CD14-positive monocyte (primary cell): ENCODE measurements around the gene NXF1. TPM values are rescaled to one million over a fixed set of nuclear protein-coding genes. Genes with fewer than 3 reads are reported as not detected.

Experiments used
- DNase-seq, 3 donors: peaks; one replicate each; pipeline ENCODE4 v3.0.0-alpha.2; 2011 to 2022
- H2AFZ ChIP-seq: 2 replicates; pipeline ENCODE4 v1.6.0; 2012; ENCODE audit warnings: mild to moderate bottlenecking, low read depth, low read length, inconsistent platforms; ENCODE audit not compliant: insufficient read depth, poor library complexity, severe bottlenecking
- H3K27ac ChIP-seq, 2 donors: 1 replicate in 1 of 2; 2 replicates in 1 of 2; pipeline ENCODE4 v1.5.1; 2012 to 2013; ENCODE audit warnings: low read length in 2 of 2, control low read depth in 1 of 2, inconsistent platforms in 1 of 2, low read depth in 1 of 2, mild to moderate bottlenecking in 1 of 2
- H3K27me3 ChIP-seq, 2 donors: one replicate each; pipeline versions ENCODE4 v1.6.0 to v1.6.1; 2011 to 2013; ENCODE audit warnings: low read length in 2 of 2; ENCODE audit not compliant: control insufficient read depth in 2 of 2, insufficient read depth in 2 of 2
- H3K36me3 ChIP-seq, 2 donors: replicated peaks in 1 of 2; 1 replicate in 1 of 2; 2 replicates in 1 of 2; pipeline versions ENCODE4 v1.5.1 to v1.6.1; 2012 to 2013; ENCODE audit warnings: low read length in 2 of 2, control low read depth in 1 of 2, inconsistent platforms in 1 of 2, mild to moderate bottlenecking in 1 of 2; ENCODE audit not compliant: insufficient read depth in 2 of 2, control insufficient read depth in 1 of 2
- H3K4me1 ChIP-seq, 2 donors: 1 replicate in 1 of 2; 2 replicates in 1 of 2; pipeline versions ENCODE4 v1.5.1 to v1.6.1; 2012 to 2013; ENCODE audit warnings: low read length in 2 of 2, control low read depth in 1 of 2, inconsistent platforms in 1 of 2, mild to moderate bottlenecking in 1 of 2, moderate library complexity in 1 of 2; ENCODE audit not compliant: insufficient read depth in 2 of 2, control insufficient read depth in 1 of 2
- H3K4me2 ChIP-seq: replicated peaks from 2 replicates; pipeline ENCODE3; 2012; ENCODE audit warnings: low read length, moderate library complexity, mild to moderate bottlenecking; ENCODE audit not compliant: poor library complexity, severe bottlenecking; ENCODE audit errors: extremely low read depth
- H3K4me3 ChIP-seq, 3 experiments: fragments of 200-600 bp in 1 of 3; sonication (generic) in 1 of 3; replicated peaks in 1 of 3; 1 replicate in 2 of 3; 2 replicates in 1 of 3; pipeline ENCODE4 v1.5.1; 2011 to 2013; ENCODE audit warnings: low read length in 3 of 3, mild to moderate bottlenecking in 3 of 3, control low read depth in 2 of 3, low read depth in 2 of 3, inconsistent platforms in 1 of 3, moderate library complexity in 1 of 3
- H3K79me2 ChIP-seq: 2 replicates; pipeline ENCODE4 v1.6.0; 2012; ENCODE audit warnings: mild to moderate bottlenecking, control low read depth, inconsistent platforms, low read length, moderate library complexity; ENCODE audit not compliant: insufficient read depth
- H3K9ac ChIP-seq: 2 replicates; pipeline ENCODE4 v1.6.0; 2017; ENCODE audit warnings: low read length, mild to moderate bottlenecking; ENCODE audit not compliant: insufficient read depth, poor library complexity, severe bottlenecking
- H3K9me3 ChIP-seq, 2 donors: replicated peaks in 1 of 2; 1 replicate in 1 of 2; 2 replicates in 1 of 2; pipeline versions ENCODE4 v1.5.1 to v1.6.1; 2012 to 2013; ENCODE audit warnings: low read length in 2 of 2, control low read depth in 1 of 2; ENCODE audit not compliant: control insufficient read depth in 1 of 2, insufficient read depth in 1 of 2
- H4K20me1 ChIP-seq: 2 replicates; pipeline ENCODE4 v1.6.0; 2012; ENCODE audit warnings: mild to moderate bottlenecking, low read length, control low read depth, moderate library complexity; ENCODE audit not compliant: insufficient read depth
- H3K27ac Mint-ChIP-seq, 7 donors: one replicate each; pipeline ENCODE4 v1.8.0; 2020; ENCODE audit warnings: mild to moderate bottlenecking in 7 of 7, mixed read lengths in 7 of 7, moderate library complexity in 6 of 7, inconsistent platforms in 2 of 7
- H3K27me3 Mint-ChIP-seq, 3 donors: one replicate each; pipeline ENCODE4 v1.8.0; 2021 to 2022; ENCODE audit warnings: low read depth in 3 of 3, mild to moderate bottlenecking in 3 of 3, mixed read lengths in 3 of 3, moderate library complexity in 3 of 3, inconsistent platforms in 1 of 3
- H3K36me3 Mint-ChIP-seq, 2 donors: one replicate each; pipeline ENCODE4 v1.8.0; 2020; ENCODE audit warnings: mixed read lengths in 2 of 2, inconsistent platforms in 1 of 2, mild to moderate bottlenecking in 1 of 2
- H3K4me1 Mint-ChIP-seq: one replicate; pipeline ENCODE4 v1.8.0; 2020; ENCODE audit warnings: mild to moderate bottlenecking, mixed read lengths
- H3K4me3 Mint-ChIP-seq, 2 donors: one replicate each; pipeline ENCODE4 v1.8.0; 2020; ENCODE audit warnings: mild to moderate bottlenecking in 2 of 2, mixed read lengths in 2 of 2, moderate library complexity in 1 of 2
- H3K9me3 Mint-ChIP-seq, 7 donors: one replicate each; pipeline ENCODE4 v1.8.0; 2020 to 2022; ENCODE audit warnings: mixed read lengths in 7 of 7, mild to moderate bottlenecking in 6 of 7, moderate library complexity in 6 of 7, inconsistent platforms in 2 of 7
- WGBS: methylation state at CpG from one replicate; pipeline ENCODE4 v1.1.5; 2013; ENCODE audit warnings: missing lambda C conversion rate; ENCODE audit not compliant: insufficient coverage; 5-methylcytosine and 5-hydroxymethylcytosine counted together
- intact Hi-C, 2 donors: fragments of 100-400 bp; cut with micrococcal nuclease; formaldehyde crosslinking; loops; one replicate each; pipeline versions ENCODE4 v1.15.0 to v1.15.1; 2023
- polyA plus RNA-seq, 3 donors: library from polyadenylated mRNA; depleted of rRNA in 1 of 3; unstranded in 2 of 3; stranded (reverse) in 1 of 3; fragments of 300-500 nt in 2 of 3; fragments of >200 nt in 1 of 3; fragmentation: Illumina TruSeq in 2 of 3; gene quantifications; 1 replicate in 2 of 3; 2 replicates in 1 of 3; pipeline ENCODE4 v1.2.3, GENCODE V29; 2012 to 2021
- TF ChIP-seq, protein P1 (sequence below): fragments of 200-600 bp; IDR thresholded peaks from one replicate; pipeline ENCODE4 v1.8.0; 2022; ENCODE audit warnings: antibody characterized with exemption, mild to moderate bottlenecking

The NXF1 gene
- polyA plus RNA-seq, 3 donors: 50.1 to 748 (median 70.6) TPM

DNA sequence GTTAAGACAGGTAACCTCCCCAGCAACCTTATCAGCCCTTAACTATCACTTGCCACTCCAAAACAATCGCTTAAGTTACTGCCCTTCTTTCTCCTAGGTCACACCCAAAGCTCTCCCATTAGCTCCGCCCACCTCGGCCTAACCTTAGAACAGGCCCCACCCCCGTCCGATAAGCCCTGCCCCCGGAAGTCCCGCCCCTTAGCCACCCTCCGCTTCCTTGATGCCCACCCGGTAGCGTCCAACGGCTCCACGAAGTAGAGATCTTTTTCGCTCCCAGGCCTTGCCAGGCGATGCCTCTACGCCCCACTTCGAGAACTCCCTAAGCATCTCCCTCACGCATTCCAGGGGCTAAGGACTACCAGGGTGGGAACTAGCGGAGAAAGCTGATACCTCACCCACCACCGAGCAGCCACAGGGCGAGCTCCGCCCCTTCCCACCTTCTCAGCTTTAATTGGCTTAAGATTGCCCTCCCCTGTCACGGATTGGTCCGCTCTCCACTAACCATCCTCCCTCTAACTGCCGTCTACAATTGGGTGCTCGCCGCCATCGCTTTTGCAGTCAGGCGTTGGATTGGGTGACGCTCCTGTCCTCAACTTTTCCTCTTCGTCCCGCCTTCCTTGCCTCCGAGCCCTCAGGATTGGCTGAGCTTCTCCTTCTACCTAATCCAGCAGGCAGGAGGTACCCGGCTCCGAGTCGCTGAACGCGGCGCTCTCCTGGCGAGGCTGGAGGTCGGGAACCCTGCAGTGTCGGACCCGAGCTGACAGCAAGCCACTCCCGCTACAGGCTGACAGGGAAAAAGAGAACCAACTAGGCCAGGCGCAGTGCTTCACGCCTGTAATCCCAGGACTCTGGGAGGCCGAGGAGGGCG, 51.3 kb downstream of the NXF1 start, which contains the start of gene ZBTB3:
ZBTB3 (minus strand) TSS at position 425 of the 868 bp plus-strand sequence. CDS start 496 bp downstream, outside the sequence.
- under 1% methylated on average over 47 of the region's 47 CpGs for WGBS
- peaks cover 6 to 25% of the 10 kb centered on the region in 2 donors for H3K36me3 ChIP-seq

More for the DNA sequence above, 51.3 kb downstream of the NXF1 start, which contains the start of gene ZBTB3:
- peak within 1 kb of the TSS; percentile 66 to 95 (median 79) for H3K4me3 ChIP-seq
- H3K27me3 ChIP-seq: no peaks in the 10 kb centered on the region
- peaks cover 36% of the 10 kb centered on the region for H3K79me2 ChIP-seq
- Mint-ChIP-seq H3K27me3 (peaks cover 1 to 2% (median 1%) of the 10 kb centered on the region in 3 donors), H3K36me3 (peaks cover 11 to 36% of the 10 kb centered on the region in 2 donors), H3K27ac (peak within 1 kb of the TSS; percentile 94 to 100 (median 98)), H3K4me3 (peak within 1 kb of the TSS; percentile 96 to 98), H3K4me1 (peaks cover 21% of the 10 kb centered on the region), H3K9me3 (no peaks in the 10 kb centered on the region)
- H4K20me1 ChIP-seq: no peaks in the 10 kb centered on the region
- peak within 1 kb of the TSS; percentile 77 for H3K9ac ChIP-seq
- peak within 1 kb of the TSS; percentile 76 to 92 for H3K27ac ChIP-seq
- peak within 1 kb of the TSS; percentile 90 for H2AFZ ChIP-seq
- intact Hi-C loops: no loop called here
- peak within 1 kb of the TSS; percentile 81 for H3K4me2 ChIP-seq
- H3K4me1 ChIP-seq: peaks cover 12 to 19% of the 10 kb centered on the region in 2 donors
- peak; percentile 99 for DNase-seq
- H3K9me3 ChIP-seq: no peaks in the 10 kb centered on the region
- TF ChIP-seq, protein P1, sequence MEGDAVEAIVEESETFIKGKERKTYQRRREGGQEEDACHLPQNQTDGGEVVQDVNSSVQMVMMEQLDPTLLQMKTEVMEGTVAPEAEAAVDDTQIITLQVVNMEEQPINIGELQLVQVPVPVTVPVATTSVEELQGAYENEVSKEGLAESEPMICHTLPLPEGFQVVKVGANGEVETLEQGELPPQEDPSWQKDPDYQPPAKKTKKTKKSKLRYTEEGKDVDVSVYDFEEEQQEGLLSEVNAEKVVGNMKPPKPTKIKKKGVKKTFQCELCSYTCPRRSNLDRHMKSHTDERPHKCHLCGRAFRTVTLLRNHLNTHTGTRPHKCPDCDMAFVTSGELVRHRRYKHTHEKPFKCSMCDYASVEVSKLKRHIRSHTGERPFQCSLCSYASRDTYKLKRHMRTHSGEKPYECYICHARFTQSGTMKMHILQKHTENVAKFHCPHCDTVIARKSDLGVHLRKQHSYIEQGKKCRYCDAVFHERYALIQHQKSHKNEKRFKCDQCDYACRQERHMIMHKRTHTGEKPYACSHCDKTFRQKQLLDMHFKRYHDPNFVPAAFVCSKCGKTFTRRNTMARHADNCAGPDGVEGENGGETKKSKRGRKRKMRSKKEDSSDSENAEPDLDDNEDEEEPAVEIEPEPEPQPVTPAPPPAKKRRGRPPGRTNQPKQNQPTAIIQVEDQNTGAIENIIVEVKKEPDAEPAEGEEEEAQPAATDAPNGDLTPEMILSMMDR: no peak
